GM13976 (cell line): ENCODE measurements around the gene FTSJ3.
"Not testable (repeated sequence)": the region's sequence is repeated elsewhere in the genome, so short reads cannot be mapped to it uniquely, and the experiment has no call there.

ENCODE experiments used
- DNase-seq: peaks from one replicate; pipeline ENCODE4 v3.0.0; 2012; ENCODE audit warnings: low spot score
- in situ Hi-C: fragments of 300-500 bp; cut with MboI; formaldehyde crosslinking; loops from one replicate; pipeline ENCODE4 v1.12.0; 2022; ENCODE audit warnings: low sequenced_read_pairs, mixed read lengths, inconsistent platforms; ENCODE audit not compliant: unreplicated experiment
- TF ChIP-seq, protein P1 (sequence below): IDR thresholded peaks from 2 replicates; pipeline ENCODE4 v1.5.1; 2012; ENCODE audit warnings: borderline replicate concordance, mild to moderate bottlenecking; ENCODE audit not compliant: insufficient read depth; ENCODE audit errors: extremely low read depth, missing control alignments, control extremely low read depth

FTSJ3 gene

DNA sequence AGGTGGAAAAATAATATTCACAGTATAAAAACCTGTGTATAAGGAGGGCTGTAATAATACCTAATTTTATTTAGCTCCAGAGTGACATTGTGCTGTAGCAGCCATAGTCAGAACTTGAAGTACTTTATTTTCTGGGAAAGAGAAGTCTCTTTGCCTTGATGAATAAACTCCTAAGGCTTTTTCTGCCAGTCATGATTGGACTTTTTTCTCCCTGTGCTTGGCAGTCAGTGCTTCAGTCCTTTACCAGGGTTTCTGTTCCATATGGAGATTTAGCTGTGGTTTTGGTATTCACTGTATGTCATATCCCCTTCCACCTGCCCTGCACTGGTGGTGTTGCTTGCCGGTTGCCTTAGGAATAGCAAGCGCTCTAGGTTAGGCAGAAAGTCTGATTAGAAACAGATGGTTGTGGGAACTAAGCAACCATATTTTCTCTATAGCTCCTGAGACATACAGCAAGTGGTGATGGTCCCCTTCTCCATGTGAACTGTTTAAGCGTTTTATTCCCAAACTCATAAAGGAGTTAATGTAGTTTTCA lies 28.8 kb downstream of the FTSJ3 start:
- DNase-seq, result no peak
- in situ Hi-C loops, result no loop called here
- TF ChIP-seq, protein P1, sequence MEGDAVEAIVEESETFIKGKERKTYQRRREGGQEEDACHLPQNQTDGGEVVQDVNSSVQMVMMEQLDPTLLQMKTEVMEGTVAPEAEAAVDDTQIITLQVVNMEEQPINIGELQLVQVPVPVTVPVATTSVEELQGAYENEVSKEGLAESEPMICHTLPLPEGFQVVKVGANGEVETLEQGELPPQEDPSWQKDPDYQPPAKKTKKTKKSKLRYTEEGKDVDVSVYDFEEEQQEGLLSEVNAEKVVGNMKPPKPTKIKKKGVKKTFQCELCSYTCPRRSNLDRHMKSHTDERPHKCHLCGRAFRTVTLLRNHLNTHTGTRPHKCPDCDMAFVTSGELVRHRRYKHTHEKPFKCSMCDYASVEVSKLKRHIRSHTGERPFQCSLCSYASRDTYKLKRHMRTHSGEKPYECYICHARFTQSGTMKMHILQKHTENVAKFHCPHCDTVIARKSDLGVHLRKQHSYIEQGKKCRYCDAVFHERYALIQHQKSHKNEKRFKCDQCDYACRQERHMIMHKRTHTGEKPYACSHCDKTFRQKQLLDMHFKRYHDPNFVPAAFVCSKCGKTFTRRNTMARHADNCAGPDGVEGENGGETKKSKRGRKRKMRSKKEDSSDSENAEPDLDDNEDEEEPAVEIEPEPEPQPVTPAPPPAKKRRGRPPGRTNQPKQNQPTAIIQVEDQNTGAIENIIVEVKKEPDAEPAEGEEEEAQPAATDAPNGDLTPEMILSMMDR, result no peak

DNA sequence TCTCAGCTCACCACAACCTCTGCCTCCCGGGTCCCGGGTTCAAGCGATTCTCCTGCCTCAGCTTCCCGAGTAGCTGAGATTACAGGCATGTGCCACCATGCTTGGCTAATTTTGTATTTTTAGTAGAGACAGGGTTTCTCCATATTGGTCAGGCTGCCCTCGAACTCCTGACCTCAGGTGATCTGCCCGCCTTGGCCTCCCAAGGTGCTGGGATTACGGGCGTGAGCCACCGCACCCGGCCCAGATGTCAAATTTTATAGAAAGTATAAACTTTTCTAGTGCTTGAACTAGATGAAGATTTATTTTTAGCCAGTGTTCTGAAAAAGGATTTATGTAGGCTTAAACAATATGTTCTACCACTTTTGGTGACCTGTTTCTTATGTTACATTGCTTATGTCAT lies 31.1 kb downstream of the FTSJ3 start:
- DNase-seq, in situ Hi-C loops: not testable (repeated sequence)

DNA sequence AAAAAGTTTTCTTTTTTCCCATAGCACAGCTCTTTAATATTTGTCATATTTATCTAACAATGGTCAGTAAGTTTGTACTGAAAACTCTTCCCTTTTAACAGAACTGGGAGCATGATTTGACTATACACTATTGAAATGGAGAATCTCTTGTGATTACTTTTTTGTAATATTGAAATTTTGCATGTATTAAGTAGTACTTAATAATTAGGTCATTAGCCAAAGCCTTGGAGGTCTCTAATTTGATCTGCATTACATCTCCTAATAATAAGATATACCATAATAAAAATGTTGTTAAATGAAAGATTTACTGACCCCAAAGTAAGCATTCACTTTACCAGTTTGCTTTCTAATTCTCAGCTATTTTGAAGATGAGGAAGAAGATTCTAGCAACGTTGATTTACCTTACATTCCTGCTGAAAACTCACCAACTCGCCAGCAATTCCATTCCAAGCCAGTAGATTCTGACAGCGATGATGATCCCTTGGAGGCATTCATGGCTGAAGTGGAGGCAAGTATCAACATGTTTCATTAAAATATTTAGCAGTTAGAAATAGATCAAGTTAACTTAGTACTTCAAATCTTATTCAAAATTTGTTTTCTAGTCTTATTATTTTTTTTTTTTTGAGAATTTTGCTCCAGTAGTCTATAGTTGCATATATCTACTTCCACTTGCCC lies 35.3 kb downstream of the FTSJ3 start:
- in situ Hi-C loops, result no loop called here
- TF ChIP-seq, protein P1, result no peak
- DNase-seq, result no peak

DNA sequence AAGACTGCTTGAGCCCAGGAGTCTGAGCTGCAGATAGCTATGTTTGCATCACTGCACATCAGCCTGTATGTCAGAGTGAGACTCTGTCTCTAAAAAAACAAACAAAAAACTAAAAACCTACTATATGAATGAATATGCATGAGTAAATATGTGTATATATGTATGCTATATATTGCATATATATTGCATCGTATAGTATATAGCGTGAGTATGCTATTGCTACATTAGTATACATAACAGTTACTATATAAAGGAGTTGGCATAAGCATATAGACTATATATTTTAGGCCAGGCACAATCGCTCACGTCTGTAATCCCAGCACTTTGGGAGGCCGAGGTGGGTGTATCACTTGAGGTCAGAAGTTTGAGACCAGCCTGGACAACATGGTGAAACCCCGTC lies 37.4 kb downstream of the FTSJ3 start:
- TF ChIP-seq, protein P1, result no peak
- DNase-seq, result no peak
- in situ Hi-C loops, result no loop called here

DNA sequence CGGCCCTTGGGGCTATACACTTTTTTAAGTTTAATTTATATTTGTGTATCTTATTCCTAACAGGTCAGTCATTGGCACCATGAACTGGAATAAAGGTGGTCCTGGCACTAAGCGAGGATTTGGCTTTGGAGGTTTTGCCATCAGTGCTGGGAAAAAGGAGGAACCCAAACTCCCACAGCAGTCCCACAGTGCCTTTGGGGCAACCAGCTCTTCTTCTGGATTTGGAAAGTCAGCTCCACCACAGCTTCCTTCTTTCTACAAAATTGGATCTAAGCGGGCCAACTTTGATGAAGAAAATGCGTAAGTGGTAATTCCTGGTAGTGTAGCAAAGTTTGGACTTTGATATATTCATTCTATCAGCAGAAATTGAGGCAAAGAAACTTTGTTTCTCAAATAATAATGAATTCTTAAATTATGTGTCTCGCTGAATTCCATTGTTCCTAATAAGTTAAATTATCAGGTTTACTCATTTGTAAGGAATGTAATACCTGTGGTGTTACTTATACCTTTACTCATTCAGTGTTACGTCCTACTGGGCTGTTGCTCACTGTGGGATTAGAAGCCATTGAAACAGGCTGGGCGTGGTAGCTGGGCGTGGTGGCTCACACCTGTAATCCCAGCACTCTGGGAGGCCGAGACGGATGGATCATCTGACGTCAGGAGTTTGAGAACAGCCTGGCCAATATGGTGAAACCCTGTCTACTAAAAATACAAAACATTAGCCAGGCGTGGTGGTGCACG lies 40.3 kb downstream of the FTSJ3 start:
- no peak for DNase-seq
- TF ChIP-seq, protein P1, result no peak
- in situ Hi-C loops, result no loop called here

DNA sequence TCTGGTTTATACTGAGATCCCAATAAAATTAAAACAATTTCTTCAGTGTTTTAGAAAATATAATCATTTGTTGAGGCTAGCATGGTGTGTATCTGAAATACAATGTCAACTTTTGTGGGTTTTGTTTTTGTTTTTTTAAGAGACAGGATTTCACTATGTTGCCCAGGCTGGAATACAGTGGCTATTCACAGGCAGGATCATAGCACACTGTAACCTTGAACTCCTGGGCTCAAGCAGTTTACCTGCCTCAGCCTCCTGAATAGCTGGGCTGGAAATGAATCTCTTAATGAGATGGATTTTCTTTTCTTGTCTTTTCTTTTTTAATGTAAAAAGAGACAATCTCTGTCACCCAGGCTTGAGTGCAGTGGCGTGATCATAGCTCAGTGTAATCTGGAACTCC lies 41.3 kb downstream of the FTSJ3 start:
- DNase-seq, result no peak
- TF ChIP-seq, protein P1, result no peak
- in situ Hi-C loops, result no loop called here

DNA sequence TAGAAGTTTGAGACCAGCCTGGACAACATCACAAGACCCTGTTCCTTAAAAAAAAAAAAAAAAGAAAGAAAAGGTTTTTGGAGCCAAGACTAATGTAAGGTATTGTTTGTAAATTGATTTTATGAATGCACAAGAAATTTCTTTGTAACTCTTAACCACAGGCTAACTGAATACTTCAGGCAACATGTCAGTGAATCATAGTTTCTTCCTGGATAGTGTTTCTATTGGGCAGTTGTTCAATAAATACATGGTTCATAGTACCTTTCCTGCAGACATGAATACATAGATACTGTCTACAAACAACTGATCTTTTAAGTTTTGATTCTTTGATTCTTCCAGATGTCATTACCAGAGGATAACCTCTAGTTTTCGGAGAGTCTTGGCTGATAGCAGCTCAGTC lies 41.9 kb downstream of the FTSJ3 start:
- TF ChIP-seq, protein P1, result no peak
- in situ Hi-C loops, result no loop called here
- no peak for DNase-seq
